HEK293T (cell line): ENCODE results near the gene HOXB5.

Experiments
- ARNT ChIP-seq: fragments of 450-650 bp; IDR thresholded peaks from 2 replicates; pipeline ENCODE4 v1.6.1; 2017; ENCODE audit warnings: mild to moderate bottlenecking
- BHLHE40 ChIP-seq: fragments of 450-650 bp; IDR thresholded peaks from 2 replicates; pipeline ENCODE4 v1.6.1; 2016; ENCODE audit warnings: mild to moderate bottlenecking, moderate library complexity, borderline replicate concordance
- CTBP1 ChIP-seq: fragments of 450-650 bp; IDR thresholded peaks from 2 replicates; pipeline ENCODE4 v1.6.1; 2016; ENCODE audit warnings: borderline replicate concordance
- FOXA1 ChIP-seq: fragments of 450-650 bp; IDR thresholded peaks from 2 replicates; pipeline ENCODE4 v1.6.1; 2016; ENCODE audit warnings: mild to moderate bottlenecking
- FOXK2 ChIP-seq: fragments of 450-650 bp; IDR thresholded peaks from 2 replicates; pipeline ENCODE4 v1.6.1; 2016; ENCODE audit warnings: mild to moderate bottlenecking
- FOXM1 ChIP-seq: fragments of 450-650 bp; IDR thresholded peaks from 2 replicates; pipeline ENCODE4 v1.6.1; 2017; ENCODE audit warnings: mild to moderate bottlenecking, borderline replicate concordance
- L3MBTL2 ChIP-seq: fragments of 450-650 bp; conservative IDR thresholded peaks from 2 replicates; pipeline ENCODE4 v1.6.1; 2016; ENCODE audit warnings: mild to moderate bottlenecking
- NFRKB ChIP-seq: fragments of 450-650 bp; IDR thresholded peaks from 2 replicates; pipeline ENCODE4 v1.6.1; 2016; ENCODE audit warnings: mild to moderate bottlenecking, moderate library complexity
- PKNOX1 ChIP-seq: fragments of 450-650 bp; IDR thresholded peaks from 2 replicates; pipeline ENCODE4 v1.6.1; 2016
- SUZ12 ChIP-seq: fragments of 450-650 bp; IDR thresholded peaks from 2 replicates; pipeline ENCODE4 v1.6.1; 2016; ENCODE audit warnings: mild to moderate bottlenecking

- TF ChIP-seq BHLHE40 (no peak), FOXM1 (peak; percentile 83; the same call in 1 of the 2 replicates), L3MBTL2 (no peak), SUZ12 (no peak), CTBP1 (peak; percentile 67; the same call in 1 of the 2 replicates), FOXK2 (no peak), NFRKB (peak; percentile 87), FOXA1 (no peak), ARNT (no peak), PKNOX1 (peak; percentile 53; the same call in 1 of the 2 replicates)
Measured at GRCh38 chr17:48604770-48605329, 11.3 kb upstream of the HOXB5 start, which contains the start of gene HOXB6.
